Endothelial cell of umbilical vein (primary cell): ENCODE data around the gene OCA2.

Source experiments
- EZH2 ChIP-seq: IDR thresholded peaks from 2 replicates; pipeline ENCODE4 v1.6.1; 2012; ENCODE audit warnings: borderline replicate concordance, low read depth, mild to moderate bottlenecking, moderate library complexity, low read length, inconsistent platforms; ENCODE audit not compliant: severe bottlenecking
- POLR2A ChIP-seq: IDR thresholded peaks from 2 replicates; pipeline ENCODE4 v1.6.1; 2012; ENCODE audit warnings: low read depth, mild to moderate bottlenecking, control low read depth, low read length
- POLR2AphosphoS5 ChIP-seq: IDR thresholded peaks from 2 replicates; pipeline ENCODE4 v1.6.1; 2012; ENCODE audit warnings: low read depth, mild to moderate bottlenecking, control low read depth, low read length, moderate library complexity; ENCODE audit not compliant: insufficient read depth
- TF ChIP-seq, protein P1 (sequence below), 2 donors: IDR thresholded peaks; 1 replicate in 1 of 2; 2 replicates in 1 of 2; pipeline ENCODE4 v1.5.1; 2011; ENCODE audit warnings: low read length in 2 of 2, mild to moderate bottlenecking in 2 of 2, moderate library complexity in 2 of 2, control low read depth in 1 of 2, inconsistent platforms in 1 of 2, low read depth in 1 of 2; ENCODE audit not compliant: insufficient read depth in 1 of 2; ENCODE audit errors: extremely low read depth in 1 of 2
- TF ChIP-seq, protein P2 (sequence below): IDR thresholded peaks from 2 replicates; pipeline ENCODE4 v1.6.1; 2011; ENCODE audit not compliant: insufficient read depth, insufficient read length

DNA sequence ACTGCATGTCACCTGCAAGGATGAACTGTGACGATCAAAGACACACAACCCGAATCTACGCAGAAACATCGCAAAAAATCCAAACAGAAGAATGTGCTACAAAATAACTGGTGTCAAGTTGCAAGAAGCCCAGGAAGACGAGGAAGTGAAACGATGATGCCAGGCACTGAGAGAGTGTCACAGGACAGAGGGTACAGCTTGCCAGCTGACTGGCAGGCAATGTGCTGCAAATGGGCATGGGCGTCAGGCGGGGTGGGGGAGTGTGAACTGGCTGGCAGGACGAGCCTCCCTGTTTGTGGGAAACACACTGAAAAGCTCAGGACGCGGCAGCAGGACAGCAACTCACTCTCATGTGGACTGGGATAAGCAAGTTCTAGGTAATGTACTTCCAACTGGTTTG is 28.9 kb upstream of the OCA2 start:
- TF ChIP-seq, protein P1, sequence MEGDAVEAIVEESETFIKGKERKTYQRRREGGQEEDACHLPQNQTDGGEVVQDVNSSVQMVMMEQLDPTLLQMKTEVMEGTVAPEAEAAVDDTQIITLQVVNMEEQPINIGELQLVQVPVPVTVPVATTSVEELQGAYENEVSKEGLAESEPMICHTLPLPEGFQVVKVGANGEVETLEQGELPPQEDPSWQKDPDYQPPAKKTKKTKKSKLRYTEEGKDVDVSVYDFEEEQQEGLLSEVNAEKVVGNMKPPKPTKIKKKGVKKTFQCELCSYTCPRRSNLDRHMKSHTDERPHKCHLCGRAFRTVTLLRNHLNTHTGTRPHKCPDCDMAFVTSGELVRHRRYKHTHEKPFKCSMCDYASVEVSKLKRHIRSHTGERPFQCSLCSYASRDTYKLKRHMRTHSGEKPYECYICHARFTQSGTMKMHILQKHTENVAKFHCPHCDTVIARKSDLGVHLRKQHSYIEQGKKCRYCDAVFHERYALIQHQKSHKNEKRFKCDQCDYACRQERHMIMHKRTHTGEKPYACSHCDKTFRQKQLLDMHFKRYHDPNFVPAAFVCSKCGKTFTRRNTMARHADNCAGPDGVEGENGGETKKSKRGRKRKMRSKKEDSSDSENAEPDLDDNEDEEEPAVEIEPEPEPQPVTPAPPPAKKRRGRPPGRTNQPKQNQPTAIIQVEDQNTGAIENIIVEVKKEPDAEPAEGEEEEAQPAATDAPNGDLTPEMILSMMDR (IDR thresholded peaks at IDR 0.05; ENCODE audit: extremely low read depth in 1 of 2, insufficient read depth in 1 of 2, low read depth in 1 of 2, low read length in 2 of 2) = no peak
- TF ChIP-seq EZH2 (no peak), POLR2AphosphoS5 (no peak), POLR2A (no peak)
- TF ChIP-seq, protein P2, sequence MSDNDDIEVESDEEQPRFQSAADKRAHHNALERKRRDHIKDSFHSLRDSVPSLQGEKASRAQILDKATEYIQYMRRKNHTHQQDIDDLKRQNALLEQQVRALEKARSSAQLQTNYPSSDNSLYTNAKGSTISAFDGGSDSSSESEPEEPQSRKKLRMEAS = no peak
